Measurements from ENCODE around the gene CCNY.
"Not testable (repeated sequence)": the region's sequence is repeated elsewhere in the genome, so short reads cannot be mapped to it uniquely, and the experiment has no call there.

CCNY gene

GRCh38 chr10:35417313-35417625, 81.0 kb downstream of the CCNY start:
- no peaks in the 10 kb centered on the region for H3K27me3 ChIP-seq
- no peak overlapping the region for H3K9ac ChIP-seq
- peak overlapping the region in 2 of 11 experiments; percentile 53 to 57; a peak in 2 of 22 replicates for H3K4me2 ChIP-seq
- H3K27ac ChIP-seq, result no peak overlapping the region
- H3K4me1 ChIP-seq, result peaks cover 32 to 80% (median 46%) of the 10 kb centered on the region in 10 experiments
- H4K20me1 ChIP-seq, result peaks cover 91 to 100% (median 100%) of the 10 kb centered on the region in 11 experiments
- no peaks in the 10 kb centered on the region for H3K9me3 ChIP-seq (replicated peaks in 1 of 11)
- peaks cover 0 to 3% (median 0%) of the 10 kb centered on the region in 11 experiments; a peak in 1 of 22 replicates for H3K36me3 ChIP-seq
- no peak for TF ChIP-seq Cebpa-rat (IDR thresholded peaks at IDR 0.05)
- no peak overlapping the region for H3K4me3 ChIP-seq

GRCh38 chr10:35417795-35418194, 81.5 kb downstream of the CCNY start:
- Histone ChIP-seq H3K4me3 (no peak overlapping the region), H3K27me3 (no peaks in the 10 kb centered on the region), H3K4me2 (peak overlapping the region in 3 of 11 experiments; percentile 3 to 42 (median 28); a peak in 3 of 22 replicates), H4K20me1 (peaks cover 87 to 100% (median 100%) of the 10 kb centered on the region in 11 experiments), H3K27ac (no peak overlapping the region; a peak in 2 of 22 replicates), H3K9me3 (replicated peaks in 1 of 11) (no peaks in the 10 kb centered on the region), H3K4me1 (peaks cover 29 to 75% (median 44%) of the 10 kb centered on the region in 10 experiments), H3K9ac (no peak overlapping the region), H3K36me3 (peaks cover 0 to 3% (median 0%) of the 10 kb centered on the region in 11 experiments; a peak in 1 of 22 replicates)
- TF ChIP-seq Cebpa-rat (IDR thresholded peaks at IDR 0.05), result no peak

GRCh38 chr10:35418580-35418979, 82.3 kb downstream of the CCNY start:
- H3K27ac ChIP-seq; H3K9ac ChIP-seq; H3K27me3 ChIP-seq; H3K9me3 ChIP-seq (replicated peaks in 1 of 11); H3K36me3 ChIP-seq; H3K4me3 ChIP-seq: not testable (repeated sequence)
- H3K4me2 ChIP-seq, result peak overlapping the region in 2 of 11 experiments; percentile 28 to 42; a peak in 3 of 22 replicates
- H3K4me1 ChIP-seq, result peaks cover 29 to 67% (median 40%) of the 10 kb centered on the region in 10 experiments
- peaks cover 79 to 100% (median 100%) of the 10 kb centered on the region in 11 experiments for H4K20me1 ChIP-seq

- Histone ChIP-seq H3K9me3 (replicated peaks in 1 of 11) (no peaks in the 10 kb centered on the region), H3K4me1 (peaks cover 29 to 61% (median 33%) of the 10 kb centered on the region in 10 experiments), H3K9ac (no peak overlapping the region), H3K27me3 (no peaks in the 10 kb centered on the region), H3K27ac (no peak overlapping the region), H4K20me1 (peaks cover 68 to 100% (median 99%) of the 10 kb centered on the region in 11 experiments), H3K4me2 (peak overlapping the region in 3 of 11 experiments; percentile 8 to 37 (median 28); a peak in 5 of 22 replicates), H3K36me3 (peaks cover 0 to 22% (median 8%) of the 10 kb centered on the region in 11 experiments; a peak in 10 of 22 replicates), H3K4me3 (no peak overlapping the region)
- no peak for TF ChIP-seq Cebpa-rat (IDR thresholded peaks at IDR 0.05)
Observed at GRCh38 chr10:35420044-35420443, 83.7 kb downstream of the CCNY start.

- TF ChIP-seq Cebpa-rat (IDR thresholded peaks at IDR 0.05), result no peak
- Histone ChIP-seq H3K4me2 (peak overlapping the region in 2 of 11 experiments; percentile 3 to 5; a peak in 1 of 22 replicates), H3K36me3 (peaks cover 3 to 25% (median 10%) of the 10 kb centered on the region in 11 experiments; a peak in 14 of 22 replicates), H3K27me3 (no peaks in the 10 kb centered on the region), H3K4me3 (no peak overlapping the region), H3K4me1 (peaks cover 20 to 66% (median 23%) of the 10 kb centered on the region in 10 experiments; a peak in 18 of 20 replicates), H3K27ac (no peak overlapping the region), H3K9ac (no peak overlapping the region), H4K20me1 (peaks cover 58 to 100% (median 99%) of the 10 kb centered on the region in 11 experiments), H3K9me3 (replicated peaks in 1 of 11) (no peaks in the 10 kb centered on the region)
Observed at GRCh38 chr10:35420827-35421552, 84.7 kb downstream of the CCNY start.

- Histone ChIP-seq H3K36me3 (peaks cover 3 to 25% (median 10%) of the 10 kb centered on the region in 11 experiments; a peak in 14 of 22 replicates), H3K27me3 (no peaks in the 10 kb centered on the region), H3K4me2 (peak overlapping the region in 1 of 11 experiments; percentile 3; a peak in 1 of 22 replicates), H3K9me3 (replicated peaks in 1 of 11) (no peaks in the 10 kb centered on the region), H3K27ac (no peak overlapping the region), H4K20me1 (peaks cover 51 to 100% (median 99%) of the 10 kb centered on the region in 11 experiments), H3K4me3 (no peak overlapping the region), H3K9ac (no peak overlapping the region), H3K4me1 (peaks cover 14 to 66% (median 17%) of the 10 kb centered on the region in 10 experiments; a peak in 18 of 20 replicates)
- no peak for TF ChIP-seq Cebpa-rat (IDR thresholded peaks at IDR 0.05)
Observed at GRCh38 chr10:35421553-35422178, 85.4 kb downstream of the CCNY start.

GRCh38 chr10:35422228-35422627, 85.9 kb downstream of the CCNY start:
- Histone ChIP-seq H3K4me1 (peaks cover 8 to 66% (median 12%) of the 10 kb centered on the region in 10 experiments; a peak in 14 of 20 replicates), H3K9ac (no peak overlapping the region), H3K27me3 (no peaks in the 10 kb centered on the region), H3K27ac (no peak overlapping the region), H3K36me3 (peaks cover 3 to 25% (median 13%) of the 10 kb centered on the region in 11 experiments; a peak in 14 of 22 replicates), H3K4me2 (no peak overlapping the region), H3K9me3 (replicated peaks in 1 of 11) (no peaks in the 10 kb centered on the region), H4K20me1 (peaks cover 46 to 100% (median 99%) of the 10 kb centered on the region in 11 experiments), H3K4me3 (no peak overlapping the region)
- no peak for TF ChIP-seq Cebpa-rat (IDR thresholded peaks at IDR 0.05)

GRCh38 chr10:35423505-35424306, 87.4 kb downstream of the CCNY start:
- no peak overlapping the region for H3K27ac ChIP-seq
- peaks cover 0 to 12% (median 8%) of the 10 kb centered on the region in 11 experiments; a peak in 12 of 22 replicates for H3K9me3 ChIP-seq (replicated peaks in 1 of 11)
- peaks cover 31 to 100% (median 98%) of the 10 kb centered on the region in 11 experiments; a peak in 20 of 22 replicates for H4K20me1 ChIP-seq
- no peak overlapping the region for H3K4me3 ChIP-seq
- TF ChIP-seq Cebpa-rat (IDR thresholded peaks at IDR 0.05), result no peak
- no peak overlapping the region for H3K9ac ChIP-seq
- no peaks in the 10 kb centered on the region for H3K27me3 ChIP-seq
- peaks cover 3 to 36% (median 14%) of the 10 kb centered on the region in 11 experiments; a peak in 14 of 22 replicates for H3K36me3 ChIP-seq
- no peak overlapping the region for H3K4me2 ChIP-seq
- H3K4me1 ChIP-seq, result peaks cover 0 to 66% (median 5%) of the 10 kb centered on the region in 10 experiments; a peak in 7 of 20 replicates

Data from BLaER1 treated with 17β-estradiol and CSF1 and Interleukin-3, amounts not matched to agents 10 nM and 100 nM (cell line).